K562 (cell line): ENCODE results near the gene TRANK1. TPM values are rescaled to one million over a fixed set of nuclear protein-coding genes. Genes with fewer than 3 reads are reported as not detected.
A peak's percentile ranks its signal among the peaks of the same experiment; 100 is the strongest.

Source experiments
- ATF7 ChIP-seq: fragments of 450-650 bp; IDR thresholded peaks from 2 replicates; pipeline ENCODE4 v1.7.1; 2014; ENCODE audit warnings: mild to moderate bottlenecking, moderate library complexity
- BRD9 ChIP-seq: fragments of 450-650 bp; IDR thresholded peaks from 2 replicates; pipeline ENCODE4 v1.6.1; 2018; ENCODE audit warnings: low read depth; ENCODE audit not compliant: partially characterized antibody
- HNRNPK ChIP-seq: fragments of 200-400 bp; formaldehyde crosslinking; IDR thresholded peaks from one replicate; pipeline ENCODE4 v1.6.1; 2018; ENCODE audit warnings: mild to moderate bottlenecking, low read depth, low read length; ENCODE audit not compliant: poor library complexity, severe bottlenecking
- JUND ChIP-seq, 2 experiments: IDR thresholded peaks; 2 replicates in 1 of 2; 3 replicates in 1 of 2; pipeline ENCODE4 v1.6.1; 2011; ENCODE audit warnings: borderline replicate concordance in 2 of 2, low read depth in 2 of 2, low read length in 2 of 2, improper control_type of control experiment in 1 of 2, missing biosample characterization in 1 of 2, missing genetic modification characterization in 1 of 2, missing genetic modification reagents in 1 of 2
- MBD2 ChIP-seq: sonication (generic); IDR thresholded peaks from 2 replicates; pipeline ENCODE4 v1.6.1; 2016; ENCODE audit warnings: low read depth, borderline replicate concordance
- SOX6 ChIP-seq: fragments of 450-650 bp; IDR thresholded peaks from 2 replicates; pipeline ENCODE4 v1.6.1; 2014; ENCODE audit warnings: mild to moderate bottlenecking
- ZNF778 ChIP-seq: fragments of 450-650 bp; formaldehyde crosslinking; IDR thresholded peaks from 2 replicates; pipeline ENCODE4 v1.4.0; 2020; ENCODE audit warnings: mild to moderate bottlenecking, moderate library complexity
- polyA plus RNA-seq, 8 experiments: library from polyadenylated mRNA; depleted of rRNA in 4 of 8; stranded (reverse) in 5 of 8; unstranded in 3 of 8; fragments of >200 nt; fragmentation: Nextera tagmentation in 2 of 8; fragmentation: Illumina TruSeq in 1 of 8; extraction: Ambion mirVana in 2 of 8; extraction: Trizol in 1 of 8; gene quantifications; 2 replicates each; pipeline versions ENCODE4 v1.2.1 to v1.2.3, GENCODE V29; 2011 to 2014; ENCODE audit warnings: inconsistent platforms in 1 of 8, missing spikeins in 1 of 8
- total RNA-seq, 7 experiments: library from RNA; depleted of rRNA in 6 of 7; stranded (reverse); fragments of >200 nt in 6 of 7; fragmentation: Illumina TruSeq in 2 of 7; extraction: Trizol in 2 of 7; gene quantifications; 2 replicates each; pipeline versions ENCODE4 v1.2.1 to v1.2.3, GENCODE V29; 2011 to 2021; ENCODE audit warnings: low replicate concordance in 1 of 7
- TF ChIP-seq, protein P1 (sequence below): fragments of 450-650 bp; IDR thresholded peaks from 2 replicates; pipeline ENCODE4 v1.6.1; 2017; ENCODE audit warnings: antibody characterized with exemption, mild to moderate bottlenecking
- TF ChIP-seq, protein P2 (sequence below): fragments of 450-650 bp; IDR thresholded peaks from 2 replicates; pipeline ENCODE4 v1.6.1; 2018; ENCODE audit not compliant: partially characterized antibody
- TF ChIP-seq, protein P3 (sequence below): sonication (generic); formaldehyde crosslinking; IDR thresholded peaks from 2 replicates; pipeline ENCODE4 v1.8.1; 2023; ENCODE audit warnings: mild to moderate bottlenecking, missing genetic modification reagents
- TF ChIP-seq, protein P4 (sequence below): fragments of 450-650 bp; IDR thresholded peaks from 2 replicates; pipeline ENCODE4 v1.6.1; 2016
- TF ChIP-seq, protein P5 (sequence below): sonication (generic); formaldehyde crosslinking; IDR thresholded peaks from 2 replicates; pipeline ENCODE4 v1.8.1; 2023; ENCODE audit warnings: mild to moderate bottlenecking, missing genetic modification reagents

The TRANK1 gene
- total and polyA plus RNA-seq, 9 of the 15 experiments (the other 6 are each of a cell fraction or from before 2014, with no cell fraction given): 0.41 to 5.3 (median 2.1) TPM

DNA sequence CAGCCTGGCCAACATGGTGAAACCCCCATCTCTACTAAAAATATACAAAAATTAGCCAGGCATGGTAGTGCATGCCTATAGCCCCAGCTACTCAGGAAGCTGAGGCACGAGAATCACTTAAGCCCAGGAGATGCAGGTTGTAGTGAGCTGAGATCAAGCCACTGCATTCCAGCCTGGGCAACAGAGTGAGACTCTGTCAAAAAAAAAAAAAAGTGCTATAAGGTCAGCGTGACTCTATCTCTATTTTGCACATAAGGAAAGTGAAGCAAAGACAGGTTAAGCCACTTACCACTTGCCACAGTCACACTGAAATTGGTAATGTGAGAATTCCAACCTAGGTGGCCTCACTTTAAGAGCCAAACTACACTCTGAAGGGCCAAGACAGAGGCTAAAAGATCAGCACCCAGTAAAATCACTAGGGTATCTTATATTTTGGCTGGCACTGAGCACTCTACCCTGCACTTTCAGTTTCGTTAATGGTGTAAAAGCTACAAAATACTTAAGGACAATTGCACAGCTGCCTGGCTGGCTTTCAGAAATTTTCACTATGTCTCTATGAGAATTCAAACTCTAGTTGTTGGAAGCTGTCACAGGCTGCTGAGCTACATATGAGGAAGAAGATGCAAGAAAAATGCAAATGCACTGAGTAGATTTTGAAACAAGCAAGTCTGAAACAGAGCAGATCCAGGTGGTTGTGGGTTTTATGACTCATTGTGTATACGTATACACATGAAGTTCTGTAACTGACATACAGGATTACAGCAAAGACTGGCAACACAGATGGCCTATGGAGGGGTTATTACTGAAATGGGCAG, 32.7 kb downstream of the TRANK1 start (continued):
- TF ChIP-seq ZNF778 (no peak), MBD2 (no peak), BRD9 (no peak), JUND (IDR thresholded peaks at IDR 0.05; ENCODE audit: borderline replicate concordance, low read depth, low read length) (peak; percentile 96), JUND (tag; IDR thresholded peaks at IDR 0.05; ENCODE audit: borderline replicate concordance, low read depth, low read length) (peak; percentile 95), SOX6 (peak; percentile 37; the same call in 1 of the 2 replicates), HNRNPK (no peak), ATF7 (peak; percentile 59; the same call in 1 of the 2 replicates)
- TF ChIP-seq, protein P1, sequence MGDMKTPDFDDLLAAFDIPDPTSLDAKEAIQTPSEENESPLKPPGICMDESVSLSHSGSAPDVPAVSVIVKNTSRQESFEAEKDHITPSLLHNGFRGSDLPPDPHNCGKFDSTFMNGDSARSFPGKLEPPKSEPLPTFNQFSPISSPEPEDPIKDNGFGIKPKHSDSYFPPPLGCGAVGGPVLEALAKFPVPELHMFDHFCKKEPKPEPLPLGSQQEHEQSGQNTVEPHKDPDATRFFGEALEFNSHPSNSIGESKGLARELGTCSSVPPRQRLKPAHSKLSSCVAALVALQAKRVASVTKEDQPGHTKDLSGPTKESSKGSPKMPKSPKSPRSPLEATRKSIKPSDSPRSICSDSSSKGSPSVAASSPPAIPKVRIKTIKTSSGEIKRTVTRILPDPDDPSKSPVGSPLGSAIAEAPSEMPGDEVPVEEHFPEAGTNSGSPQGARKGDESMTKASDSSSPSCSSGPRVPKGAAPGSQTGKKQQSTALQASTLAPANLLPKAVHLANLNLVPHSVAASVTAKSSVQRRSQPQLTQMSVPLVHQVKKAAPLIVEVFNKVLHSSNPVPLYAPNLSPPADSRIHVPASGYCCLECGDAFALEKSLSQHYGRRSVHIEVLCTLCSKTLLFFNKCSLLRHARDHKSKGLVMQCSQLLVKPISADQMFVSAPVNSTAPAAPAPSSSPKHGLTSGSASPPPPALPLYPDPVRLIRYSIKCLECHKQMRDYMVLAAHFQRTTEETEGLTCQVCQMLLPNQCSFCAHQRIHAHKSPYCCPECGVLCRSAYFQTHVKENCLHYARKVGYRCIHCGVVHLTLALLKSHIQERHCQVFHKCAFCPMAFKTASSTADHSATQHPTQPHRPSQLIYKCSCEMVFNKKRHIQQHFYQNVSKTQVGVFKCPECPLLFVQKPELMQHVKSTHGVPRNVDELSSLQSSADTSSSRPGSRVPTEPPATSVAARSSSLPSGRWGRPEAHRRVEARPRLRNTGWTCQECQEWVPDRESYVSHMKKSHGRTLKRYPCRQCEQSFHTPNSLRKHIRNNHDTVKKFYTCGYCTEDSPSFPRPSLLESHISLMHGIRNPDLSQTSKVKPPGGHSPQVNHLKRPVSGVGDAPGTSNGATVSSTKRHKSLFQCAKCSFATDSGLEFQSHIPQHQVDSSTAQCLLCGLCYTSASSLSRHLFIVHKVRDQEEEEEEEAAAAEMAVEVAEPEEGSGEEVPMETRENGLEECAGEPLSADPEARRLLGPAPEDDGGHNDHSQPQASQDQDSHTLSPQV: peak; percentile 11; the same call in 1 of the 2 replicates
- TF ChIP-seq, protein P2, sequence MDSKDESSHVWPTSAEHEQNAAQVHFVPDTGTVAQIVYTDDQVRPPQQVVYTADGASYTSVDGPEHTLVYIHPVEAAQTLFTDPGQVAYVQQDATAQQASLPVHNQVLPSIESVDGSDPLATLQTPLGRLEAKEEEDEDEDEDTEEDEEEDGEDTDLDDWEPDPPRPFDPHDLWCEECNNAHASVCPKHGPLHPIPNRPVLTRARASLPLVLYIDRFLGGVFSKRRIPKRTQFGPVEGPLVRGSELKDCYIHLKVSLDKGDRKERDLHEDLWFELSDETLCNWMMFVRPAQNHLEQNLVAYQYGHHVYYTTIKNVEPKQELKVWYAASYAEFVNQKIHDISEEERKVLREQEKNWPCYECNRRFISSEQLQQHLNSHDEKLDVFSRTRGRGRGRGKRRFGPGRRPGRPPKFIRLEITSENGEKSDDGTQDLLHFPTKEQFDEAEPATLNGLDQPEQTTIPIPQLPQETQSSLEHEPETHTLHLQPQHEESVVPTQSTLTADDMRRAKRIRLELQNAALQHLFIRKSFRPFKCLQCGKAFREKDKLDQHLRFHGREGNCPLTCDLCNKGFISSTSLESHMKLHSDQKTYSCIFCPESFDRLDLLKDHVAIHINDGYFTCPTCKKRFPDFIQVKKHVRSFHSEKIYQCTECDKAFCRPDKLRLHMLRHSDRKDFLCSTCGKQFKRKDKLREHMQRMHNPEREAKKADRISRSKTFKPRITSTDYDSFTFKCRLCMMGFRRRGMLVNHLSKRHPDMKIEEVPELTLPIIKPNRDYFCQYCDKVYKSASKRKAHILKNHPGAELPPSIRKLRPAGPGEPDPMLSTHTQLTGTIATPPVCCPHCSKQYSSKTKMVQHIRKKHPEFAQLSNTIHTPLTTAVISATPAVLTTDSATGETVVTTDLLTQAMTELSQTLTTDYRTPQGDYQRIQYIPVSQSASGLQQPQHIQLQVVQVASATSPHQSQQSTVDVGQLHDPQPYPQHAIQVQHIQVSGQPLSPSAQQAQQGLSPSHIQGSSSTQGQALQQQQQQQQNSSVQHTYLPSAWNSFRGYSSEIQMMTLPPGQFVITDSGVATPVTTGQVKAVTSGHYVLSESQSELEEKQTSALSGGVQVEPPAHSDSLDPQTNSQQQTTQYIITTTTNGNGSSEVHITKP: no peak
- TF ChIP-seq, protein P3, sequence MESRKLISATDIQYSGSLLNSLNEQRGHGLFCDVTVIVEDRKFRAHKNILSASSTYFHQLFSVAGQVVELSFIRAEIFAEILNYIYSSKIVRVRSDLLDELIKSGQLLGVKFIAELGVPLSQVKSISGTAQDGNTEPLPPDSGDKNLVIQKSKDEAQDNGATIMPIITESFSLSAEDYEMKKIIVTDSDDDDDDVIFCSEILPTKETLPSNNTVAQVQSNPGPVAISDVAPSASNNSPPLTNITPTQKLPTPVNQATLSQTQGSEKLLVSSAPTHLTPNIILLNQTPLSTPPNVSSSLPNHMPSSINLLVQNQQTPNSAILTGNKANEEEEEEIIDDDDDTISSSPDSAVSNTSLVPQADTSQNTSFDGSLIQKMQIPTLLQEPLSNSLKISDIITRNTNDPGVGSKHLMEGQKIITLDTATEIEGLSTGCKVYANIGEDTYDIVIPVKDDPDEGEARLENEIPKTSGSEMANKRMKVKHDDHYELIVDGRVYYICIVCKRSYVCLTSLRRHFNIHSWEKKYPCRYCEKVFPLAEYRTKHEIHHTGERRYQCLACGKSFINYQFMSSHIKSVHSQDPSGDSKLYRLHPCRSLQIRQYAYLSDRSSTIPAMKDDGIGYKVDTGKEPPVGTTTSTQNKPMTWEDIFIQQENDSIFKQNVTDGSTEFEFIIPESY (CRISPR knock-in tag): no peak
- TF ChIP-seq, protein P4, sequence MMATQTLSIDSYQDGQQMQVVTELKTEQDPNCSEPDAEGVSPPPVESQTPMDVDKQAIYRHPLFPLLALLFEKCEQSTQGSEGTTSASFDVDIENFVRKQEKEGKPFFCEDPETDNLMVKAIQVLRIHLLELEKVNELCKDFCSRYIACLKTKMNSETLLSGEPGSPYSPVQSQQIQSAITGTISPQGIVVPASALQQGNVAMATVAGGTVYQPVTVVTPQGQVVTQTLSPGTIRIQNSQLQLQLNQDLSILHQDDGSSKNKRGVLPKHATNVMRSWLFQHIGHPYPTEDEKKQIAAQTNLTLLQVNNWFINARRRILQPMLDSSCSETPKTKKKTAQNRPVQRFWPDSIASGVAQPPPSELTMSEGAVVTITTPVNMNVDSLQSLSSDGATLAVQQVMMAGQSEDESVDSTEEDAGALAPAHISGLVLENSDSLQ: peak; percentile 72
- TF ChIP-seq, protein P5, sequence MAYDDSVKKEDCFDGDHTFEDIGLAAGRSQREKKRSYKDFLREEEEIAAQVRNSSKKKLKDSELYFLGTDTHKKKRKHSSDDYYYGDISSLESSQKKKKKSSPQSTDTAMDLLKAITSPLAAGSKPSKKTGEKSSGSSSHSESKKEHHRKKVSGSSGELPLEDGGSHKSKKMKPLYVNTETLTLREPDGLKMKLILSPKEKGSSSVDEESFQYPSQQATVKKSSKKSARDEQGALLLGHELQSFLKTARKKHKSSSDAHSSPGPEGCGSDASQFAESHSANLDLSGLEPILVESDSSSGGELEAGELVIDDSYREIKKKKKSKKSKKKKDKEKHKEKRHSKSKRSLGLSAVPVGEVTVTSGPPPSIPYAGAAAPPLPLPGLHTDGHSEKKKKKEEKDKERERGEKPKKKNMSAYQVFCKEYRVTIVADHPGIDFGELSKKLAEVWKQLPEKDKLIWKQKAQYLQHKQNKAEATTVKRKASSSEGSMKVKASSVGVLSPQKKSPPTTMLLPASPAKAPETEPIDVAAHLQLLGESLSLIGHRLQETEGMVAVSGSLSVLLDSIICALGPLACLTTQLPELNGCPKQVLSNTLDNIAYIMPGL: no peak
